Muscle layer of duodenum (tissue), 2 donors: Measurements from ENCODE around the gene TAC1.
A peak's percentile ranks its signal among the peaks of the same experiment; 100 is the strongest.

Experiments
- H3K27ac ChIP-seq: one replicate; pipeline ENCODE4 v1.7.0; 2013; ENCODE audit warnings: mild to moderate bottlenecking, low read length
- H3K27me3 ChIP-seq: one replicate; pipeline ENCODE4 v1.7.0; 2013; ENCODE audit warnings: low read depth, mild to moderate bottlenecking, control low read depth, low read length
- H3K36me3 ChIP-seq, 2 donors: one replicate each; pipeline ENCODE4 v1.7.0; 2013; ENCODE audit warnings: low read length in 2 of 2, control low read depth in 1 of 2, mild to moderate bottlenecking in 1 of 2; ENCODE audit not compliant: insufficient read depth in 2 of 2, control insufficient read depth in 1 of 2
- H3K4me1 ChIP-seq, 2 donors: one replicate each; pipeline ENCODE4 v1.7.0; 2013; ENCODE audit warnings: low read length in 2 of 2, mild to moderate bottlenecking in 2 of 2, control low read depth in 1 of 2, moderate library complexity in 1 of 2; ENCODE audit not compliant: insufficient read depth in 2 of 2, control insufficient read depth in 1 of 2
- H3K4me3 ChIP-seq, 2 donors: one replicate each; pipeline ENCODE4 v1.7.0; 2013; ENCODE audit warnings: low read length in 2 of 2, low read depth in 1 of 2, mild to moderate bottlenecking in 1 of 2
- H3K9me3 ChIP-seq, 2 donors: one replicate each; pipeline ENCODE4 v1.7.0; 2013; ENCODE audit warnings: low read length in 2 of 2, control low read depth in 1 of 2, mild to moderate bottlenecking in 1 of 2; ENCODE audit not compliant: control insufficient read depth in 1 of 2
- donor health status: healthy.

The TAC1 gene

GRCh38 chr7:97731736-97732564, at the start of gene TAC1:
TSS of gene TAC1 (plus strand) at chr7:97732086. CDS start at chr7:97732613, 527 bp downstream.
- Histone ChIP-seq H3K4me3 (peak within 1 kb of the TSS; percentile 45 to 58), H3K4me1 (peaks cover 0 to 26% of the 10 kb centered on the region in 2 donors), H3K9me3 (no peaks in the 10 kb centered on the region), H3K27ac (no peak within 1 kb of the TSS), H3K27me3 (peaks cover 31% of the 10 kb centered on the region), H3K36me3 (no peaks in the 10 kb centered on the region)

GRCh38 chr7:97685952-97686351, 45.9 kb upstream of the TAC1 start:
- no peak overlapping the region for H3K4me3 ChIP-seq
- H3K4me1 ChIP-seq = no peaks in the 10 kb centered on the region
- no peaks in the 10 kb centered on the region for H3K9me3 ChIP-seq
- no peak overlapping the region for H3K27ac ChIP-seq
- no peaks in the 10 kb centered on the region for H3K27me3 ChIP-seq
- no peaks in the 10 kb centered on the region for H3K36me3 ChIP-seq

- Histone ChIP-seq H3K27ac (no peak overlapping the region), H3K36me3 (no peaks in the 10 kb centered on the region), H3K9me3 (no peaks in the 10 kb centered on the region), H3K4me1 (no peaks in the 10 kb centered on the region), H3K4me3 (no peak overlapping the region), H3K27me3 (no peaks in the 10 kb centered on the region)
These were observed 38.3 kb upstream of the TAC1 start for GRCh38 chr7:97693586-97693985.

GRCh38 chr7:97694355-97694754, 37.5 kb upstream of the TAC1 start:
- Histone ChIP-seq H3K27ac (no peak overlapping the region), H3K4me1 (no peaks in the 10 kb centered on the region), H3K36me3 (no peaks in the 10 kb centered on the region), H3K4me3 (no peak overlapping the region), H3K27me3 (no peaks in the 10 kb centered on the region), H3K9me3 (no peaks in the 10 kb centered on the region)

GRCh38 chr7:97697396-97697795, 34.5 kb upstream of the TAC1 start:
- Histone ChIP-seq H3K27ac (no peak overlapping the region), H3K36me3 (no peaks in the 10 kb centered on the region), H3K27me3 (no peaks in the 10 kb centered on the region), H3K4me1 (no peaks in the 10 kb centered on the region), H3K4me3 (no peak overlapping the region), H3K9me3 (peaks cover 0 to 7% of the 10 kb centered on the region in 2 donors)

GRCh38 chr7:97722386-97722785, 9.5 kb upstream of the TAC1 start:
- Histone ChIP-seq H3K4me1 (no peaks in the 10 kb centered on the region), H3K4me3 (no peak overlapping the region), H3K36me3 (no peaks in the 10 kb centered on the region), H3K9me3 (peaks cover 0 to 2% of the 10 kb centered on the region in 2 donors), H3K27me3 (no peaks in the 10 kb centered on the region), H3K27ac (no peak overlapping the region)

- H3K9me3 ChIP-seq = no peaks in the 10 kb centered on the region
- peak overlapping the region; percentile 45 to 50 for H3K4me3 ChIP-seq
- no peak overlapping the region for H3K27ac ChIP-seq
- peaks cover 0 to 26% of the 10 kb centered on the region in 2 donors for H3K4me1 ChIP-seq
- peaks cover 31% of the 10 kb centered on the region for H3K27me3 ChIP-seq
- no peaks in the 10 kb centered on the region for H3K36me3 ChIP-seq
These were observed 834 bp downstream of the TAC1 start for GRCh38 chr7:97732565-97733275.

- H3K9me3 ChIP-seq = no peaks in the 10 kb centered on the region
These were observed 1.6 kb downstream of the TAC1 start for GRCh38 chr7:97733276-97734161.

GRCh38 chr7:97734255-97734654, 2.4 kb downstream of the TAC1 start:
- Histone ChIP-seq H3K4me3 (peak overlapping the region in 1 of 2 donors; percentile 45), H3K27me3 (peaks cover 31% of the 10 kb centered on the region), H3K4me1 (peaks cover 0 to 26% of the 10 kb centered on the region in 2 donors), H3K27ac (no peak overlapping the region), H3K36me3 (no peaks in the 10 kb centered on the region), H3K9me3 (no peaks in the 10 kb centered on the region)

More at GRCh38 chr7:97733276-97734161, 1.6 kb downstream of the TAC1 start:
- Histone ChIP-seq H3K27ac (no peak overlapping the region), H3K4me1 (peaks cover 0 to 26% of the 10 kb centered on the region in 2 donors), H3K27me3 (peaks cover 31% of the 10 kb centered on the region), H3K36me3 (no peaks in the 10 kb centered on the region), H3K4me3 (peak overlapping the region; percentile 45 to 50)

- Histone ChIP-seq H3K9me3 (no peaks in the 10 kb centered on the region), H3K4me3 (no peak overlapping the region), H3K27me3 (peaks cover 31% of the 10 kb centered on the region), H3K36me3 (no peaks in the 10 kb centered on the region), H3K27ac (no peak overlapping the region), H3K4me1 (peaks cover 0 to 26% of the 10 kb centered on the region in 2 donors)
These were observed 3.2 kb downstream of the TAC1 start for GRCh38 chr7:97735075-97735474.

- Histone ChIP-seq H3K4me1 (no peaks in the 10 kb centered on the region), H3K4me3 (no peak overlapping the region), H3K27me3 (no peaks in the 10 kb centered on the region), H3K9me3 (no peaks in the 10 kb centered on the region), H3K27ac (no peak overlapping the region), H3K36me3 (no peaks in the 10 kb centered on the region)
These were observed 16.6 kb downstream of the TAC1 start for GRCh38 chr7:97748482-97748881.
